ENCODE measurements around the gene C17orf78. TPM values are rescaled to one million over a fixed set of nuclear protein-coding genes. Genes with fewer than 3 reads are reported as not detected.

The C17orf78 gene
- total and polyA plus RNA-seq, 2 of the 13 experiments (the other 11 are each of a cell fraction or from before 2014, with no cell fraction given): not detected

GRCh38 chr17:37358830-37359681 lies 16.7 kb upstream of the C17orf78 start (continued):
- TF ChIP-seq, protein P1, sequence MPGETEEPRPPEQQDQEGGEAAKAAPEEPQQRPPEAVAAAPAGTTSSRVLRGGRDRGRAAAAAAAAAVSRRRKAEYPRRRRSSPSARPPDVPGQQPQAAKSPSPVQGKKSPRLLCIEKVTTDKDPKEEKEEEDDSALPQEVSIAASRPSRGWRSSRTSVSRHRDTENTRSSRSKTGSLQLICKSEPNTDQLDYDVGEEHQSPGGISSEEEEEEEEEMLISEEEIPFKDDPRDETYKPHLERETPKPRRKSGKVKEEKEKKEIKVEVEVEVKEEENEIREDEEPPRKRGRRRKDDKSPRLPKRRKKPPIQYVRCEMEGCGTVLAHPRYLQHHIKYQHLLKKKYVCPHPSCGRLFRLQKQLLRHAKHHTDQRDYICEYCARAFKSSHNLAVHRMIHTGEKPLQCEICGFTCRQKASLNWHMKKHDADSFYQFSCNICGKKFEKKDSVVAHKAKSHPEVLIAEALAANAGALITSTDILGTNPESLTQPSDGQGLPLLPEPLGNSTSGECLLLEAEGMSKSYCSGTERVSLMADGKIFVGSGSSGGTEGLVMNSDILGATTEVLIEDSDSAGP (CRISPR knock-in tag; IDR thresholded peaks at IDR 0.05; ENCODE audit: borderline replicate concordance): peak; percentile 64; the same call in 1 of the 2 replicates
- no peak for TF ChIP-seq SRF (IDR thresholded peaks at IDR 0.05; ENCODE audit: low read depth, low read length)
- TF ChIP-seq, protein P2, sequence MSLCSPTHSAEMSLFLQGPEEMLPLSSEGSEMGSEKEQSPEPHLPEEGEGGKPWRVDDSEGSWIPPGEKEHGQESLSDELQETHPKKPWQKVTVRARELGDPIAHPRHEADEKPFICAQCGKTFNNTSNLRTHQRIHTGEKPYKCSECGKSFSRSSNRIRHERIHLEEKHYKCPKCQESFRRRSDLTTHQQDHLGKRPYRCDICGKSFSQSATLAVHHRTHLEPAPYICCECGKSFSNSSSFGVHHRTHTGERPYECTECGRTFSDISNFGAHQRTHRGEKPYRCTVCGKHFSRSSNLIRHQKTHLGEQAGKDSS (CRISPR knock-in tag; IDR thresholded peaks at IDR 0.05; ENCODE audit: borderline replicate concordance, low read depth): 0 out of 2 replicates have a peak, but pooled peaks have one; percentile 3
- no peak for TF ChIP-seq SIN3A (IDR thresholded peaks at IDR 0.05; ENCODE audit: borderline replicate concordance, low read depth, low read length)
- peak; percentile 98 for TF ChIP-seq NR2C2 (CRISPR knock-in tag; IDR thresholded peaks at IDR 0.05; ENCODE audit: borderline replicate concordance)
- TF ChIP-seq ZNF761 (CRISPR knock-in tag; conservative IDR thresholded peaks at IDR 0.05): 0 out of 2 replicates have a peak, but pooled peaks have one; percentile 13
- TF ChIP-seq, protein P3, sequence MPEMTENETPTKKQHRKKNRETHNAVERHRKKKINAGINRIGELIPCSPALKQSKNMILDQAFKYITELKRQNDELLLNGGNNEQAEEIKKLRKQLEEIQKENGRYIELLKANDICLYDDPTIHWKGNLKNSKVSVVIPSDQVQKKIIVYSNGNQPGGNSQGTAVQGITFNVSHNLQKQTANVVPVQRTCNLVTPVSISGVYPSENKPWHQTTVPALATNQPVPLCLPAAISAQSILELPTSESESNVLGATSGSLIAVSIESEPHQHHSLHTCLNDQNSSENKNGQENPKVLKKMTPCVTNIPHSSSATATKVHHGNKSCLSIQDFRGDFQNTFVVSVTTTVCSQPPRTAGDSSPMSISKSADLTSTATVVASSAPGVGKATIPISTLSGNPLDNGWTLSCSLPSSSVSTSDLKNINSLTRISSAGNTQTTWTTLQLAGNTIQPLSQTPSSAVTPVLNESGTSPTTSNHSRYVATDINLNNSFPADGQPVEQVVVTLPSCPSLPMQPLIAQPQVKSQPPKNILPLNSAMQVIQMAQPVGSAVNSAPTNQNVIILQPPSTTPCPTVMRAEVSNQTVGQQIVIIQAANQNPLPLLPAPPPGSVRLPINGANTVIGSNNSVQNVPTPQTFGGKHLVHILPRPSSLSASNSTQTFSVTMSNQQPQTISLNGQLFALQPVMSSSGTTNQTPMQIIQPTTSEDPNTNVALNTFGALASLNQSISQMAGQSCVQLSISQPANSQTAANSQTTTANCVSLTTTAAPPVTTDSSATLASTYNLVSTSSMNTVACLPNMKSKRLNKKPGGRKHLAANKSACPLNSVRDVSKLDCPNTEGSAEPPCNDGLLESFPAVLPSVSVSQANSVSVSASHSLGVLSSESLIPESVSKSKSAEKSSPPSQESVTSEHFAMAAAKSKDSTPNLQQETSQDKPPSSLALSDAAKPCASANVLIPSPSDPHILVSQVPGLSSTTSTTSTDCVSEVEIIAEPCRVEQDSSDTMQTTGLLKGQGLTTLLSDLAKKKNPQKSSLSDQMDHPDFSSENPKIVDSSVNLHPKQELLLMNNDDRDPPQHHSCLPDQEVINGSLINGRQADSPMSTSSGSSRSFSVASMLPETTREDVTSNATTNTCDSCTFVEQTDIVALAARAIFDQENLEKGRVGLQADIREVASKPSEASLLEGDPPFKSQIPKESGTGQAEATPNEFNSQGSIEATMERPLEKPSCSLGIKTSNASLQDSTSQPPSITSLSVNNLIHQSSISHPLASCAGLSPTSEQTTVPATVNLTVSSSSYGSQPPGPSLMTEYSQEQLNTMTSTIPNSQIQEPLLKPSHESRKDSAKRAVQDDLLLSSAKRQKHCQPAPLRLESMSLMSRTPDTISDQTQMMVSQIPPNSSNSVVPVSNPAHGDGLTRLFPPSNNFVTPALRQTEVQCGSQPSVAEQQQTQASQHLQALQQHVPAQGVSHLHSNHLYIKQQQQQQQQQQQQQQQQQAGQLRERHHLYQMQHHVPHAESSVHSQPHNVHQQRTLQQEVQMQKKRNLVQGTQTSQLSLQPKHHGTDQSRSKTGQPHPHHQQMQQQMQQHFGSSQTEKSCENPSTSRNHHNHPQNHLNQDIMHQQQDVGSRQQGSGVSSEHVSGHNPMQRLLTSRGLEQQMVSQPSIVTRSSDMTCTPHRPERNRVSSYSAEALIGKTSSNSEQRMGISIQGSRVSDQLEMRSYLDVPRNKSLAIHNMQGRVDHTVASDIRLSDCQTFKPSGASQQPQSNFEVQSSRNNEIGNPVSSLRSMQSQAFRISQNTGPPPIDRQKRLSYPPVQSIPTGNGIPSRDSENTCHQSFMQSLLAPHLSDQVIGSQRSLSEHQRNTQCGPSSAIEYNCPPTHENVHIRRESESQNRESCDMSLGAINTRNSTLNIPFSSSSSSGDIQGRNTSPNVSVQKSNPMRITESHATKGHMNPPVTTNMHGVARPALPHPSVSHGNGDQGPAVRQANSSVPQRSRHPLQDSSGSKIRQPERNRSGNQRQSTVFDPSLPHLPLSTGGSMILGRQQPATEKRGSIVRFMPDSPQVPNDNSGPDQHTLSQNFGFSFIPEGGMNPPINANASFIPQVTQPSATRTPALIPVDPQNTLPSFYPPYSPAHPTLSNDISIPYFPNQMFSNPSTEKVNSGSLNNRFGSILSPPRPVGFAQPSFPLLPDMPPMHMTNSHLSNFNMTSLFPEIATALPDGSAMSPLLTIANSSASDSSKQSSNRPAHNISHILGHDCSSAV (CRISPR knock-in tag; IDR thresholded peaks at IDR 0.05; ENCODE audit: borderline replicate concordance): 0 out of 2 replicates have a peak, but pooled peaks have one; percentile 48
- TF ChIP-seq HINFP (CRISPR knock-in tag; IDR thresholded peaks at IDR 0.05; ENCODE audit: low read depth): peak; percentile 47; the same call in 1 of the 2 replicates
- no peak for TF ChIP-seq FLYWCH1 (CRISPR knock-in tag; IDR thresholded peaks at IDR 0.05)
- TF ChIP-seq, protein P4, sequence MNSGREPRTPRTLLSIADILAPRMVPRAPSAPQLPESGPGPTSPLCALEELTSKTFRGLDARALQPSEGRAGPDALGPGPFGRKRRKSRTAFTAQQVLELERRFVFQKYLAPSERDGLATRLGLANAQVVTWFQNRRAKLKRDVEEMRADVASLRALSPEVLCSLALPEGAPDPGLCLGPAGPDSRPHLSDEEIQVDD (CRISPR knock-in tag; IDR thresholded peaks at IDR 0.05; ENCODE audit: borderline replicate concordance): no peak
- TF ChIP-seq ZNF891 (CRISPR knock-in tag; IDR thresholded peaks at IDR 0.05): no peak
- TF ChIP-seq PAF1 (CRISPR knock-in tag; IDR thresholded peaks at IDR 0.05): 0 out of 2 replicates have a peak, but pooled peaks have one; percentile 47
- no peak for TF ChIP-seq NFKBIZ (CRISPR knock-in tag; IDR thresholded peaks at IDR 0.05)
- TF ChIP-seq CREBL2 (CRISPR knock-in tag; IDR thresholded peaks at IDR 0.05; ENCODE audit: borderline replicate concordance): 0 out of 2 replicates have a peak, but pooled peaks have one; percentile 36
